Measurements from ENCODE around the gene GPR183.

Gene GPR183, protein sequence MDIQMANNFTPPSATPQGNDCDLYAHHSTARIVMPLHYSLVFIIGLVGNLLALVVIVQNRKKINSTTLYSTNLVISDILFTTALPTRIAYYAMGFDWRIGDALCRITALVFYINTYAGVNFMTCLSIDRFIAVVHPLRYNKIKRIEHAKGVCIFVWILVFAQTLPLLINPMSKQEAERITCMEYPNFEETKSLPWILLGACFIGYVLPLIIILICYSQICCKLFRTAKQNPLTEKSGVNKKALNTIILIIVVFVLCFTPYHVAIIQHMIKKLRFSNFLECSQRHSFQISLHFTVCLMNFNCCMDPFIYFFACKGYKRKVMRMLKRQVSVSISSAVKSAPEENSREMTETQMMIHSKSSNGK

GRCh38 chr13:99307247-99307646 lies at the start of gene GPR183:
Gene GPR183 (minus strand): TSS chr13:99307399. CDS start chr13:99296145, 11,254 bp downstream.
- no peak for DNase-seq (ENCODE audit: low read depth in 1 of 2, low spot score in 1 of 2)

DNA sequence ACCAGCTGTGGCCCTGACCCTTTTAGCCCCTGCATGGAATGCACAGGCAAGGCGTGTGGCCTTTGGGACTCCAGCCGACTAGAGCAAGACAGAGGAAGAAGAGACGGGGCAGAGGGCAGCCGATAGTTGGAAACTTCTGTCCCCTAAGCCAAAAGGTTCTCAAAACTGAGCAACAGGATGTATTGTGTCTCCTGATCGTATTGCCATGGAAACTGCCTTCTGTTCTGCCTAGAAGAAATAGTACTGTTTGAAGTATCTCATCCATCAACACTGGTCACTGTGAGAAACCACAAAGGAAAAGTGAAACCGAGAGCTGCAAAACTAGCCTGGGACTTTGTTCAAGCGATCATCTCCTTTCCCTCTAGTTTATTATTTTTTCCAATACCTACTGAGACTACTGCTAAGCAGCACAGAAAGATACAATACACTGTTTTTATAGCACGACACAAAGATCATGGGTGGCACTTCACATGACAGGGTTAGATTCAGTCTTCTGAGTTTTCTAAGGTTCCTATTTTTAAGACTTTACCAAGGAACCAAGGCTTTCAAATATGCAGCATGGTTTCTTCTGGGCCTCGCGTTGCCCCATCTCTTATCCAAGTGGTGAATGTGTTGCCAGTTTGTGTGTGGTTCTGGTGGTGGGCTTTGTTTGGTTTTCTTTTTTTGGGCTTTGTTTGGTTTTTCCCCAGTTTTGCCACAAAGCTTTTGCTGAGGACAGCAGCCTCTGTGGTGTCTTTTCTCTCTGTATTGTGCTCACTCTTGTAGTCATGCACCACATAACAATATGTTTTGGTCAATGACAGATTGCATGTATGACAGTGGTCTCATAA lies 49.3 kb upstream of the GPR183 start:
- no peak for DNase-seq (ENCODE audit: low read depth in 1 of 2, low spot score in 1 of 2)

- no peak for DNase-seq (ENCODE audit: low read depth in 1 of 2, low spot score in 1 of 2)
Observed at GRCh38 chr13:99356012-99356261, 48.7 kb upstream of the GPR183 start.

GRCh38 chr13:99355267-99356011 lies 48.2 kb upstream of the GPR183 start:
- DNase-seq (ENCODE audit: low read depth in 1 of 2, low spot score in 1 of 2): no peak

GRCh38 chr13:99354371-99354951 lies 47.3 kb upstream of the GPR183 start:
- DNase-seq (ENCODE audit: low read depth in 1 of 2, low spot score in 1 of 2): no peak

GRCh38 chr13:99353836-99354235 lies 46.6 kb upstream of the GPR183 start:
- no peak for DNase-seq (ENCODE audit: low read depth in 1 of 2, low spot score in 1 of 2)

DNA sequence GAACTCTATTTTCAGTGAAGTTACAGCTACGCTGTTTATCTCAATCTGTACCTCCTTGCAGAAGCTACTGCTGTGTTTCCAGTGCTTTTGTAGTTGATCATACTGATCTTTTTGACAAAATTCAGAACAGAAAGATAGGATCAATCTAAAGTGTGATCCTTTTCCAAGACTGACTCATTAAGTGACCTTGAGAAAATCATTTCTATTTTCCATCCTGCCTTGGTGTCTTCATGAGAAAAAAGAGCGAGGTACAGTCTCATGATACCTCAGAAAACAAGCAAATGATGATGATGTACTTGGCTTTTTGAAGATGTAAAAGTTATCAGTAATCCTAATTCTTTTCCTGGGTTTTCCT lies 46.0 kb upstream of the GPR183 start:
- no peak for DNase-seq (ENCODE audit: low read depth in 1 of 2, low spot score in 1 of 2)

GRCh38 chr13:99352351-99353245 lies 45.4 kb upstream of the GPR183 start:
- DNase-seq (ENCODE audit: low read depth in 1 of 2, low spot score in 1 of 2): no peak

DNA sequence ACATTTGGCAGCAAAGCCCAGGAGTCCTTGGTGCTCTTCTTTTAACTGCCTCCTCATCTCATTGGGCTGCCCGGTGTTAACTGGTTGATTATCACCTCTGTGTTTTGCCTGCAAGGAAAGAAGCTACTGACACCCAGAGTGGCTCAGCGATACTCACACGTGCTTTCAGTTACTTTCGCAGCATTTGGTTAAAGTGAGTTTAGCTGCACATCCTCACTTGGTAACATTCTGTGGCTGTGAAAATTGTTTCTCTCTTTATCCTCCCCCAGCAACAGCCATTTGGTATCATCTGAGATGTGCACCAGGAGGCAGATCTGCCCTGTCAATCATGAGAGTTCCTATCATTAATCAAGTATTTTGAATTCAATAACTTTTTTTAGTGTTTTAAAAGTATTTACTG lies 44.6 kb upstream of the GPR183 start:
- DNase-seq (ENCODE audit: low read depth in 1 of 2, low spot score in 1 of 2): no peak

DNA sequence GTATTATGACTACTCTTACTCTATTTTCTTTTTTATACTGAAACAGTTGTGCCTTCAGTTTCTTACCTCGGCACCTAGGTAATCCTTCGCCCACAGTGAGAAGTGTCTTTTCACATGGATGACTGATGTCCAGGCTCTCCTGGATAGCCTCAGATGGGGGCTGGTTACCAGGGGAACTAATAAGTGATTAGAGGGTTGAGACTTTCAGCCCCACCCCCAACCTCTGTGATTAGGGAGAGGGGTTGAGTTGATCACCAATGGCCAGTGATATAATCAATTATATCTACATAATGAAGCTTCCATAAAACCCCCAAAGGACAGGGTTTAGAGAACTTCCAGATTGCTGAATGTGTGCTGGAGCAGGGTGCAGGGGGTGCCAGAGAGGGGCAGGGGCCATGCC lies 43.0 kb upstream of the GPR183 start:
- no peak for DNase-seq (ENCODE audit: low read depth in 1 of 2, low spot score in 1 of 2)

- DNase-seq (ENCODE audit: low read depth in 1 of 2, low spot score in 1 of 2): no peak
Observed at GRCh38 chr13:99347911-99348451, 40.8 kb upstream of the GPR183 start.

DNA sequence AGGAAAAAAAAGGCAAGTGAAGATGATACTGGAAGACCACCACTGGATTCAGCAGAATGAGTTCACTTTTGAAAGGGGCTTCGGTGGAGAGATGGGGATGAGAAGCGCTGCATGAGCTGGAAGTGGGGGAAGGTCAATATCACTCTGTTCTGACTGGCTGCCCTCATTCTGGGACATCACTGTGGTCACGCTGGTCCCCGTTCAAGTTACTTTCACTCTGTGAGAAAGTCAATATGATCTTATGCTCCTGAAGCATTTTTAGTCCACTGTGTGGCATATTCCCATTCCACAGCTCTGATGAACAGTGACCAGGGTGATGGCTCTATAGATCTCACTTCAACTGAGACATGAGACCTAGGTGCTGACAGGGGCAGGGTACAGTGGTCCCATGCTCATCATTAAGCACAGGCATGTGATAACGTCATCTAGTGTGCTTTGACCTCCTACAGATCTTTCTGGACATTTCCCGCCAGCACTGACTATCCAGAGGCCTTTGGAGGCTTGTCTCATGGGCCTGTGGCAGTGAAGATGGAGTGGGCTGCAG lies 40.2 kb upstream of the GPR183 start:
- DNase-seq (ENCODE audit: low read depth in 1 of 2, low spot score in 1 of 2): no peak

DNA sequence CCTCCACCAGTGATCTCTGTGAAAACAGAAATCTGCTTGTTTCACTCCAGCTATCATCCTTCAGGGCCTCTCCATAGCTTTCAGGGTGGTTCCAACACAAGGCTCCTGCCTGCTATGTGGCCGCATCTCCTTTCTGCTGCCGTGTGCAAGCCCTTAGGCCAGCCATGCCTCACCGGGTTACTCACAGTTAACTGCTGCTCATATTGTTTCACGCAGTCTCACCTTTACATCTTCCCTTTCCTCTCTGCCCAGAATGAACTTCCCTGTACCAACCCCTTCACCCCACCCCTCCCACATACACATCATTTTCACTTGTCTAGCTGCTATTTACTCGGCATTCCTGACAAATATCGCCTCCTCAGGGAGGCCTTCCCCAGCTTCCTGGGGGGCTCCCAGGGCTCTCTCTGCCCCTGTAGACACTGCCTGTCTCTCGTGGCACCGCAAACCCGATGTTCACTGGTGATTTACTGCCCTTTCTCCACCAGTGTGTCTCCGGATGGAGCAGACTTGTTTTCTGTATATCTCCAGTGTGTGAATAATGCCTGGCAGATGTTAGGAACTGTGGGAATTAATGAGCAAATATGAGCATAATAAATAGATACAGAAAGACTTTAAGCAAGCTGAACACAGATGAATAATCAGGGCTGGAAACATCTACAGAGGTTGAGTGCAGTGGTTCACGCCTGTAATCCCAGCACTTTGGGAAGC lies 39.3 kb upstream of the GPR183 start:
- no peak for DNase-seq (ENCODE audit: low read depth in 1 of 2, low spot score in 1 of 2)

DNA sequence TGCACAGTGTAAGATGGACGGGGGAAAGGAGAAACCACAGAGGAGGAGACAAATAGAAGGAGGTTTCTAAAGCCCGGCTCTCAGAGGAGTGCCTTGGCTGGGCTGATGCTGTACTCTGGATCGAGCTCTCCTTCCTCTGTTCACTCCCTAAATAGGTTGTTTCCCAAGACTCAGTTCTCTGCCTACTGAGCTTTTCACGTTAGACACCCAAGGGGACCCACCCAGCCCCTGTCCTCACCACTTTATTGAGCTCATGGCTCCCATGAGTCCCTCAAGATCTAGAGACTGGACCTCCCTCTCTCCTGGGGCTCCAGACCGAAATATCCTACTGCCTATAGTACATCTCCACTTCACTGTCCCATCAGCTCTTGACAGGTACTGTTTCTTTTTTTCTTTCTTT lies 38.1 kb upstream of the GPR183 start:
- no peak for DNase-seq (ENCODE audit: low read depth in 1 of 2, low spot score in 1 of 2)

DNA sequence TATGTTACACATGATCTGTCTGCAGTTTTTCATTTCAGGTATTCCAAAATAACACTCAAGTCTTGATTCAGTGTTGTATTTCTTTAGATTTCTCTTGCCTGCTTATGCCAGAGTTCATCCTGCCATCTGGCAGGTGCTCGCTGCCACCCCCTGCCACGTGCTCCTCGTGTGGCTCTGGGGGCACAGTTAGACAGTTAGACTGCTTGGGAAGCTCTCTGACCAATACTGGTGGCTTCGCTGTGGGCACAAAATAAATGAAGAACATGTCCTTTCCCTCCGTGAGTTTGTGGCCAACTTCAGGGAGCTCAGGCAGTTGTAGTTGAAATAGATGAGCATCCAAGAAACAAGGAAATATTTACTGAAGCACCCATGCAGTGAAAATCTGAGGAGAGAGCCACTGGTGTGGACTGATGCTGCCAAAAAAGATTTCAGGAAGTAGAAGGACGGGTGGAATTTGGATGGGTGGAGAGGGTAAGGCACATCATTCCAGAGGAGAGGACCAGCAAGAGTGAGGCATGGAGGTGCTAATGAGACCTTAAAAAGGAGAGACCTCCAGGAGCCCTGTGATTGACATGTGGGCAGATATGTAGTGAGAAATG lies 37.5 kb upstream of the GPR183 start:
- DNase-seq (ENCODE audit: low read depth in 1 of 2, low spot score in 1 of 2): no peak

DNA sequence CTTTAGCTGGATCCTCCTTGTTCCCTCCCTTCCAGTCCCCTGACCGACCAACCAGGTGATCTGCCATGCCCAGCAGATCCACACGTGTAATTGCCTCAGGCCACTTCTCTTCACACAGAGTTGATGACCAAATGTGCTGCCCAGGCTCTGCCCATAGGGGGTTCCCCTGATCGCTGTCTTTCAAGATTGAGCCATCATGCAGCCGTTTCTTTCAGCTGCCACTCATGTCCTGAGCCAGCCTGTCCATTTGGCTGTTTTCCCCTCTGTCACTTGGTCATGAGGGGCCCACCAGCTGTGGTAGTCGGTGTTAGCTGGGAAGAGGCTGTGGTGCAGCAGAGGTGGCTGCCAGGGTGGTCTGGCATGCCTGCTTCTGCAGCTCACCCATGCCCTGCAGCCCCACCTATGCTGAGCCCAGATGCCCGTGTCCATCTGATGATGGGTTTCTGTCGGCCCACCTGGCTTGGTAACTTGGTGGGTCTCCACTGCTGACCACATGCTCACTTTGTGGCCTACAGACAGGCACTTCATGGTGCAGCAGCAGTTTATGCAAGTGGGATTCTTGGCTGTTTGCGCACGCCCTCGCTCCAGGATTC lies 35.6 kb upstream of the GPR183 start:
- DNase-seq (ENCODE audit: low read depth in 1 of 2, low spot score in 1 of 2): no peak

- DNase-seq (ENCODE audit: low read depth in 1 of 2, low spot score in 1 of 2): no peak
Observed at GRCh38 chr13:99341969-99342722, 34.9 kb upstream of the GPR183 start.

- DNase-seq (ENCODE audit: low read depth in 1 of 2, low spot score in 1 of 2): no peak
Observed at GRCh38 chr13:99340638-99341037, 33.4 kb upstream of the GPR183 start.

Data from stimulated activated CD4-positive, alpha-beta T cell treated with anti-CD3 and anti-CD28 coated beads, Interleukin-15, amount 100 ng/mL, for 1 hour (primary cell).